Activated gamma-delta T cell treated with Interleukin-2 at 50 U/mL for 16 hours (primary cell): ENCODE results near the gene HEPN1.
A peak's percentile ranks its signal among the peaks of the same experiment; 100 is the strongest.
"Not testable (repeated sequence)": the region's sequence is repeated elsewhere in the genome, so short reads cannot be mapped to it uniquely, and the experiment has no call there.

Source experiments
- DNase-seq: peaks from one replicate; pipeline ENCODE4 v3.0.0-alpha.2; 2020

Gene HEPN1

DNA sequence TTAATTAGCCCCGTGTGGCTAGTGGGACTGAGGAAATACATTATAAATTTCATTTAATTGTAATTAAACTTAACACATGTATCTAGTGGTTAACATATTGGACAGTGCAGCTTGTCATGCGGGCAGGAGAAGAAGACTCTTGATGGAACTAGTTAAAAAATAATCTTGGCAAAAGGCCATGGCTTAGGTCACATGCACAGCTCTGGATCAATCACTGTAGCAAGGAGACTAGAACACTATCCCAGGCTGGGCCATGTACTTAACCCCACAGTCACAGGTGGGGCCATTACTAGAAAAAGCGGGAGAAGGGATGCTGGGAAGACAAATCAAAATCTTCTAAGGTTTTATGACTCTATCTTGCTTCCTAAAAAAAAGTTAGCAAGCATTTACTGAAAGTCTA, 25.5 kb downstream of the HEPN1 start:
- no peak for DNase-seq

GRCh38 chr11:124945826-124946225, 26.8 kb downstream of the HEPN1 start:
- no peak for DNase-seq

DNA sequence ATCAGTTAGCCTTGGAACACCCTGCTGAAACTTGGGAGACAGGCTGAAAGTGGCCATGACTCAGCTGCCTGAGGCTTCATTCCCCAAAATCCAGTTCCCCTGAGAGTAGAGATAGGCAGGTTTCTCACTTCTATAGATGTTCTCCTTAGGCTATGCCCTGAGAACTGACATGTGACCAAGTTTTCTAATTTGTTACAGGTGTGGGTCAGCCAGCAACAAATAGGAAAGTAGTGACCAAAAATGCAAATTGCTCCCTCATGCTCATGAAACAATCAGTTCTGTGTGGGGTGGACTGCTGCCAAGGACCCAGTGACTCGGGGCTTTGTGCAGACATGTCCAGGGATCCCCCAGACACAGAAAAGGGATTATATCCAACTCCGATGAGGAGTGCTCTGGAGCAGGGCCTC, 27.7 kb downstream of the HEPN1 start:
- DNase-seq, result no peak

- no peak for DNase-seq
Observed at GRCh38 chr11:124950601-124951330, 31.7 kb downstream of the HEPN1 start.

- no peak for DNase-seq
Observed at GRCh38 chr11:124951341-124951740, 32.3 kb downstream of the HEPN1 start.

GRCh38 chr11:124953753-124954589, 34.9 kb downstream of the HEPN1 start, which contains the start of gene CCDC15:
Gene CCDC15, plus strand, starts transcription at chr11:124954202. Its CDS starts 531 bp downstream, at chr11:124954733.
- peak; percentile 96 for DNase-seq

DNA sequence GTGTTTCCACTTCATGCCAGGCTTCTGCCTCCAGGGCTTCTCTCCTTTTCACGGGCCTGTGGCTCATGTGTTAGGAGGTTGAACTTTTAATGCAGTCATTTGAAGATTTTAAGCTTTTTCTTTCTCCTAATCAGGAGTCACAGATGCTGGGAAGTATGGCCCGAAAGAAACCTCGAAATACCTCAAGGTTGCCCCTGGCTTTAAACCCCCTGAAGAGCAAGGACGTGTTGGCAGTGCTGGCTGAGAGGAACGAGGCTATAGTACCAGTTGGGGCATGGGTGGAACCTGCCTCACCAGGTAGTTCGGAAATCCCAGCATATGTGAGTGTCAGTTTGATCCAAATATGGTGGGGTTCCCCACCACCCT, 35.5 kb downstream of the HEPN1 start:
- no peak for DNase-seq

DNA sequence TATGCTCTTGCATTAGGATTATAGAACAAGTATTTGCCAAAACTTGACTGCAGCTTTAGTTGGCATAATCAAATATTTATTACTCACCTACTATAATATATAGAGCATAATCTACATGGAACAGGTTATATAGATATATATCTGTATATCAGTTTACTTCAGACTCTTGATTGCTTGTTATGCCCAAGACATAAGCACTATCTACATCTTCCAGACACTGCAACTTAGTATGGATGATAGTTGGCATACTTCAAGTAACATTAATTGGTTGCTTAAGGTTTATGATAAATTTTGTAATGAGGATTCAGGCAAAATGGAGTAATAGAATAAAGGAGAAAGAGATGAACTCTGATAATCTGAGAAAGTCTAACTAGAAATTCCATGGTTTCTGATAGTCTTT, 36.0 kb downstream of the HEPN1 start:
- no peak for DNase-seq

DNA sequence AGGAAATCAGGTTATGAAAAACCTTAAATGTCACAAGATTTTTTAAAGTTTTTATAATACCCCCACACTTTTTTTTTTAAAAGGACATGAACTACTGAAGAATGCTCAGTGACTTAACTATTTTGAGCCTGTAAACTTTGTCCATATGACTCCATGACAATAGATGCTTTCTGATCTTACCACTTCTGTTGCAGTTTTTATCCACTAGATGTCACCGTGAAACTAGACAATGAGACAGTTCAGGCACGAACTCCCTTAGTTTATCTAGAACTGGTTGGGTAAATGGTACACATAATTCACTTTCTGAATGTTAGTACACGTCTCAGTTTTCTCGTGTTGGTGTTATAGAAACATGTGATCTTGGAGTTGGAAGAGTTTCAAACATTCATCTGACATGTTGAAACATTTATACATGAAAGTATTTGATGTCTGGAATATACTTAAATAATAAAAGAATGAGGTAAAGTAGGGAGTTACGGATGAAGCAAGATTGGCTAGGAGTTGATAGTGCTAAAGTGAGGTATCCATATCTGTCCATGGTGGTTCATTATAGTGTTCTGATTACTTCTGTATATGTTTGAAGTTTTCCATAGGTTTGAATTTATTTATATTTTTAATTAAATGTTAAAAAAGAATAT, 43.0 kb downstream of the HEPN1 start:
- peak; percentile 29 for DNase-seq

GRCh38 chr11:124968197-124968596, 49.1 kb downstream of the HEPN1 start:
- DNase-seq, result not testable (repeated sequence)
